HG03025 (cell line): Measurements from ENCODE around the gene IHH.

Source experiments
- ATAC-seq: cut with Tn5 transposase; IDR thresholded peaks from one replicate; pipeline ENCODE4 v1.9.1; 2021; ENCODE audit warnings: mild to moderate bottlenecking, moderate library complexity; ENCODE audit not compliant: unreplicated experiment, low FRiP score

IHH gene

DNA sequence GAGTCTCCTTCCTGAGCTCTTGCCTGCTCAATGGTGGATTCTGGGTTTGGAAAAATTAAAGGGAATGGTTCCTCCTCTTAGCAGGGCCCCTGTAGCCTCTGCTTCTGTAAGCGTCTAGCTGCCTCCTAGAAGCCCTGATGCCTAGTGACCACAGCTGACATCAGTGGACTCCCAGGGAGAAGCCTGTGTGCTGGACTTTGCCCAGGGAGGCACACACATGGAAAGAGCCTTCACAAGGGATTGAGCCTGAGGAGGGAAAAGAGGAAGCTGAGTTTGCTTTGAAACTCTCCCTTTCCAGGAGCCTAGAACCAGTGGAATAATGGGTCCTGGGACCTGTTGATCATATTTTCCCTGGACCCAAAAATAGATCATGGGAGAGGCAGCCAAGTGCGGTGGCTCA lies 18.0 kb downstream of the IHH start:
- ATAC-seq, result no peak

DNA sequence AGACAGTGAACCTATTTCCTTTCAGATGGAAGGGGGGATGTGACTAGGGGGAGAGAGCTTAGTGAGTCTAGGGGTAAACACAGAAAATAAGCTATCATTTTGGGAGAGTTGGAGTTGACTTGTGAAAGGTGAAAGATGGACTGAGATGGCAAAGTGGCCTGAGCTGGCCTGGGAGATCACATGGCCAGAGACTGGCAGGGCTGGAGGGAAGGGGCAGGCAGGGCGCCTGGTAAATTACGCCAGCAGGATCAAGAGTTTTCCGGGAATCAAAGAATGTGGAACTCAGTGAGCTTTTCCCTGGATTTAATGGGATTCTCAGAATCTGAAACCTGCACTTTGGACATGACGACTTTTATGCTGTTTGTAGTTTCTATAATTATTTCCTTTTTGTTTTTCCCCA lies 18.6 kb downstream of the IHH start:
- no peak for ATAC-seq

GRCh38 chr2:219041252-219041651 lies 19.5 kb downstream of the IHH start, which contains the start of gene CFAP65:
TSS of gene CFAP65 (minus strand) at chr2:219041516. CDS start at chr2:219039048, 2,468 bp downstream.
- ATAC-seq, result no peak

- ATAC-seq, result no peak
Measured at GRCh38 chr2:219038600-219038999, 22.1 kb downstream of the IHH start.

GRCh38 chr2:219037783-219038499 lies 22.8 kb downstream of the IHH start:
- ATAC-seq, result no peak

- ATAC-seq, result no peak
Measured at GRCh38 chr2:219035942-219036341, 24.8 kb downstream of the IHH start.

GRCh38 chr2:219034823-219035222 lies 25.9 kb downstream of the IHH start:
- no peak for ATAC-seq

GRCh38 chr2:219032051-219032745 lies 28.5 kb downstream of the IHH start:
- ATAC-seq, result no peak

DNA sequence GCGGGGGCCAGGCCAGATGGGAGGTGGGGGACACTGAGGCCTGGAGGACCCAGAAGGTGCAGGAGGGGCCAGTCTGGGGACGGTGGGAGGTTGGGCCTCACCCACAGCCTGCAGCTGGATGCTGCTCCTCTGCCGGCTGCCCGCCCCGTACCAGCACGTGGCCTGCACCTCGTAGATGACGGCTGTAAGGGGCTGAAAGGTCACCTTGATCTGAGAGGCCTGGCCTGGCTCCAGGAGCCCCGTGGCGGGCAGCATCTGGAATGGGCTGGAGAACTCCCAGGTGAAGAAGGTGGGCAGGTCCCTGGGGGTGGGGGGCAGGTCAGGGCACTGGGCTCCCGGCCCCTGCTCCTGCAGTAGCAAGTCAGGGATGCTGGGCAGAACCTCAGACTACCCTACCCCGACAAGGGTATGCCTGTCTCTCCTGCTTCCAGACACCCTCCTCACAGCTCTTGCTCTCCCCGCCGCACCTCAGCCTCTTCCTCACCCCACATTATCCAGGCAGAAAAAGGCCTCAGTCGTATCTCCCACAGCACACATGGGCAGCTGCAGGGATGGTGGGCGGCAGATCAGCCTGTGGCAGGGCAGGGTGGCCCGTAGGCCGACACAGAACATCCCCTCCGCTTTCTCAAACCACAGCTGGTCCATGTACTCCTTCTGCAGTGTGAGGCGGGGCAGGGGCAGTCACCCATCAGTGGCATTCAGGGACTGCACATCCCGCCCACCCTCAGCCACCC lies 29.5 kb downstream of the IHH start:
- ATAC-seq, result no peak

DNA sequence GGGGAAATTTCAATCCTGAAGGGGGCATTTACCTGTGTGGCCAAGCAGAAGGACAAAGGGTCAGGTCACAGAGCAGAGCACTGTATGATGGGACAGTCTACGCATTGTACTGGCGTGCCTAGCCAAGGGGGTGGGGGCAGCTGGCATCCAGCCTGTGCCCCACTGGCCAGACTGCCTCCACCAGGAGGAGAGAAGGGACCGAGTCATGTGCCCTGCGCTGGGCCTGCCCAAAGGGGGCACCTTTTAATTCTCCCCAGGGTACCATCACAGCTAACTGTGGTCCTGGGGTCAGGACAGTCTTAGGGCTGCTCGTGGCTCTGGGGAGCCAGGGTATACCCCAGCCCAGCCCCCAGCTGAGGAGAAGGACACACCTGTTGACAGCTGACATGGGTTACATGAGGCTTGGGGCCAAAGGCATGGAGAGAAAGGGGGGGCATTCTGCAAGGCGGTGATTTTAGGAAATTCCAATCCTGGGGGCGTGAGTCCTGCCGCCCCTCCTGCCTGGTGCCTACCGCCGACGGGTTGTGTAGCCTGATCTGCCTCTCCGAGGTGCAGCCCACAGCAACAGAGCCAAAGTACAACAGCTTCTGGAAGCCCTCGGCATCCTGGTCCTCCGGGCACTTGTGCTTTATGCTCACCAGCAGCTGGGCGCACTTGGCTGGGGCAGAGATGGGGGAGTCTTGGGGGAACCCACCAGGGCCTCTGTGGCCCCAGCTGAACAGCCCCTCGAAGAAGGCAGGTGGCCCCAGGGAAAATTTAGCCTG lies 30.4 kb downstream of the IHH start:
- no peak for ATAC-seq

DNA sequence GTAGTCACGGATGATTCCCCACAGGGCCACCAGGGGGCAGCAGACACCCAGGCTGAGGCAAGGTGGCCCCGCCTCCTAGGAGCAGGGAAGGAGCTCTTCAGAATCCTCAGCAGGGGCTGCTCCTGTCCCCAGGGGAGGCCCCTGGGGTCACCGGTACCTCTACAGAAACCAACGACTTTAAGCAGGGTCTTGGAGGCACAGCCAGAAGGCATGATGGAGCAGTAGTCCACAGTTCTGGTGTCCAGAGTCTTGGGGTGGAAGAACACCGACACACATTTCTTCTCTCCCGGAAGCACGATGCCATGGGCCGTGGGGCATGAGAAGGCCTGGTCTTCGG lies 30.9 kb downstream of the IHH start:
- ATAC-seq, result no peak

DNA sequence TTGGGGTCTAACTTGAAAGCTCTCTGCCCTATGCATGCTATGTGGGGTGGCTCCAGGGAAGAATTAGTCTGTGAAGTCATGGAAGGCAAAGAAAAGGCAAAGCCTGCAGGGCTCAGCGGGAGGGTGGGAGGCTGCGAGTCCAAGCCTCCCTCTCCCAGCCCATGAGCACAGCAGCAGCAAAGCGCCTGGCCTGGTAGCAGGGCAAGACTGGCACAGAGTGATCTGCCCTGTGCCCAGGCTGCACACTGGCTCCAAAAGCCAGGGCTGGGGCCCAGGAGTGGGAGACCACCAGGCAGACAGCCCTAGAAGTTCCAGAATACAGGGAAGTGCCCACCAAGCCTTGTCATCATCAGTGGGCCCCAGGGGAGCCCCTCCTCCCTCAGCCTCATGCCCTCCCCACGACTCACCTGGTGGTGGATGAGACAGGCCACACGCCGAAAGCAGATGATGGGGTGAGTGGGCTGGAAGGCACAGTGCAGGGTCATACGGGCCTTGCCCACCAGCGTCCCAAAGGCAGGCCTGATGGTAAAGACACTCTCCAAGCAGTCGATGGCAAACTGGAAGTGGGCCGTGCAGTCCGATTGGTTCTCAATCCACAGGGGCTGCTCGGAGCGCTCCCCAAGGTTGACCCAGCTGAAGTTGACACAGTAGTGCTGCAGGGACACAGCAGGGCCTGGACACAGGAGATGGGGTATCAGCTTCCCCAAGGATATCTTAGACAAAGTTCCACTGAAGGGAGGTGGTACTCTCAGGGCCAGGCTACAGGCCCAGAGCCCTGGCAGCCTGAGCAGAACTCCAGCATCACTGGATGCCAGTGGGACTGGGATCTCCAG lies 31.5 kb downstream of the IHH start:
- ATAC-seq, result no peak

- no peak for ATAC-seq
Measured at GRCh38 chr2:219028141-219028540, 32.6 kb downstream of the IHH start.

DNA sequence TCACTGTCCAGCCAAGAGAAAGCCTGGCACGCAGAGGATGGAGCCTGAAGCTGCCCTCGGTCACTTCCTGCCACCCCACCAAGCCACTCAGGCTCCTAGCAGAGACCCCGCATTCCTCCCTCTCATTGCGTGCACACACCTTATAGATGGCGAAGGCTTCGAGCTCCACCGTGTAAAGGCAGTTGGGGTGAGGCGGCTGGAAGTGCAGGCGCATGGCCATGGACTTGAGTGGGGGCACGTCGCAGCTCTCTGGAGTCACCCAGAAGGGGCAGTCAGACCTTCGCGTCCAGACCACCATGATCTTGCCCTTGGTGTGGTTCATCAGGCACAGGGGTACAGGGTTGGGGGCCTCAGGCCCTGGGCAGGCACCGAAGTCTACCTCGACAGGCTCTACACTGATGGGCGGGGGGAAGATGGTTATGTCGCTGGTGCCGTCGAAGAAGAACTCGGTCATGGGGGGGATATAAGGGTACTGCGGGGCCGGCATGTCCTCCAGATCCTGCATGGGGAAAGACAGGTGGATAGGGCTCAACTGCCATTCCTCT lies 33.1 kb downstream of the IHH start:
- no peak for ATAC-seq

GRCh38 chr2:219026946-219027345 lies 33.8 kb downstream of the IHH start:
- no peak for ATAC-seq

GRCh38 chr2:219025637-219026585 lies 34.8 kb downstream of the IHH start:
- ATAC-seq, result no peak

GRCh38 chr2:219024059-219024458 lies 36.7 kb downstream of the IHH start:
- ATAC-seq, result no peak

GRCh38 chr2:219023045-219023605 lies 37.6 kb downstream of the IHH start:
- ATAC-seq, result no peak
